ENCODE results near the gene CPLX4.

- no peak for TF ChIP-seq CTCF (IDR thresholded peaks at IDR 0.05)
- no peak for TF ChIP-seq POLR2AphosphoS5 (IDR thresholded peaks at IDR 0.05)
These were observed 71.7 kb downstream of the CPLX4 start for GRCh38 chr18:59246796-59247195.
